HG03521 (cell line): ENCODE results near the gene CCDC28A.
A peak's percentile ranks its signal among the peaks of the same experiment; 100 is the strongest.
"Not testable (repeated sequence)": the region's sequence is repeated elsewhere in the genome, so short reads cannot be mapped to it uniquely, and the experiment has no call there.

ENCODE experiments used
- ATAC-seq: cut with Tn5 transposase; IDR thresholded peaks from one replicate; pipeline ENCODE4 v1.9.1; 2021; ENCODE audit warnings: mild to moderate bottlenecking, moderate library complexity; ENCODE audit not compliant: unreplicated experiment

CCDC28A gene

DNA sequence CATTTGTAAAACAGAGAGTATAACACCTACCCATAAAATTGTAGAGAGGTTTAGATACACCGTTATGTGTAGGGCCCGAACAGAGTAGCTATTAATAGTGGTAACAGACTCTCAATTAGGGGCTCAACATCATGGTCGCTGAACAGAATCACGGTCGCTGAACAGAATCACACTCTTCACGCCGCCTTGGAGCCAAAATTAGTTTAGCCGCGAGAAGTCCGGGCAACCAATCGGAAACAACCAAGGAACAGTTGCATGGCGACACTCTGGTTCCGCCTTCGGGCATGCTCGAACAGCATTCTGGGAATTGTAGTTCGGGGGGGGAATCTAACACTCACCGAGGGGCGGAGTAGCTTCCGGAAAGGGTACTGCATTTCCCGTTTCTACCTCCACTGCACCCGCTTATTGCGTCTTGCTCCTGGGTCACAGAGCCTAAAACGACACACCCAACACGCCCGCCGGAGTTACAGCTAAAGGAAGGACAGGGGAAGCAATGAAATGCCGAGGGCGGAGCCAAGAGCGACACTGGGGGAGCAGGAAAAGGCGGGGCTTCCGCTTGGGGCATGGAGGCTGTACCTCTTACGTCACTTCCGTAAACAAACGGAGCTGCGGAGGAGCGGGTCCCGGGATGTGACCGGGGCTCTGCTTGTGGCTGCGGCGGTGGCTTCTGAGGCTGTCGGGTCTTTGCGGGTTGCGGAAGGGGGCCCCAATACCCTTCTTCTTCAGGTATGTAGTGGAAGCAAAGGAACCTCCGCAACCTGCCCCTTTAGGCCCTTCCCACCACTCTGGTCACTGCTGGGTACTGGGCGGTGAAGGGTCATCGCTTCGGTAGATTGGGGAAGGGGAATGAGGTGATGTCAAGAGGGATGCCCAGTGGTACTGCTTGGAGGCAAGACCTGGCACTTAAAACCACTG, at the start of gene CCDC28A:
TSS of gene CCDC28A (plus strand) at position 593 of the 915 bp plus-strand sequence. CDS start 2,352 bp downstream, outside the sequence.
- ATAC-seq, result peak; percentile 91

- no peak for ATAC-seq
These were observed 49.6 kb upstream of the CCDC28A start for GRCh38 chr6:138724015-138724414.

GRCh38 chr6:138726066-138726756, 47.4 kb upstream of the CCDC28A start:
- no peak for ATAC-seq

- ATAC-seq, result no peak
These were observed 46.8 kb upstream of the CCDC28A start for GRCh38 chr6:138726757-138727097.

GRCh38 chr6:138727182-138727581, 46.4 kb upstream of the CCDC28A start:
- no peak for ATAC-seq

DNA sequence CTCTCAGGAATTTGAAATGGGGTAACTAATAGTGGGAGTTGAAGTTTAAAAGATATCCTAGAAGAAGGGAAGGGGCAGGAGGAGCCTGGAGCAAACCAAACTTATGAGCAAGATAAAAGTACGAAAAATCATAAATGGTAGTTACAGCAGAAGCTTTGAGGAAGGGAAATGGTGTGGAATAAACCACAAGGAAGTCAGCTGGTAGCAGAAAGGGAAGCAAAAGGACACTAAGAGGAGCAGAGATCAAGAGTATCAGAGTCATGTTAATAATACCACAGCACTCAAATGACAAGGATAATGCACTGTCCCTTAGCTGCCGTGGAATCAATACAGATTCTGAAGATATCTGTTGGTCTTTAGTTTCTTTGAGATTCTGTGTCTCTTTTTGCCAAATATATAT, 44.9 kb upstream of the CCDC28A start:
- ATAC-seq, result no peak

GRCh38 chr6:138730037-138730436, 43.5 kb upstream of the CCDC28A start:
- not testable (repeated sequence) for ATAC-seq

GRCh38 chr6:138734585-138734984, 39.0 kb upstream of the CCDC28A start:
- ATAC-seq, result no peak

DNA sequence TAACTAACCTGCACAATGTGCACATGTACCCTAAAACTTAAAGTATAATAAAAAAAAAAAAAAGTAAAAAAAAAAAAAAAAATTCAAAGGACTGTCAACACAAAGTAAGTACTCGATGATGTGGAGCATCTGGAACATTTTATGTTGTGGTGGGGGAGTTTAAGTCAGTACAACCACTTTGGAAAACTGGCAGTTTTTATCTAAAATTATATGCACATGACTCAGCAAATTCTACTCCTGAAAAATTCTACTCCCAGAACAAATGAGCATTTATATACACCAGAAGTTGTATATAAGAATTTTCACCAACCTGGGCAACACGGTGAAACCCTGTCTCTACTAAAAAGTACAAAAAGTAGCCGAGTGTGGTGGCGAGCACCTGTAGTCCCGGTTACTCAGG, 36.9 kb upstream of the CCDC28A start:
- no peak for ATAC-seq

DNA sequence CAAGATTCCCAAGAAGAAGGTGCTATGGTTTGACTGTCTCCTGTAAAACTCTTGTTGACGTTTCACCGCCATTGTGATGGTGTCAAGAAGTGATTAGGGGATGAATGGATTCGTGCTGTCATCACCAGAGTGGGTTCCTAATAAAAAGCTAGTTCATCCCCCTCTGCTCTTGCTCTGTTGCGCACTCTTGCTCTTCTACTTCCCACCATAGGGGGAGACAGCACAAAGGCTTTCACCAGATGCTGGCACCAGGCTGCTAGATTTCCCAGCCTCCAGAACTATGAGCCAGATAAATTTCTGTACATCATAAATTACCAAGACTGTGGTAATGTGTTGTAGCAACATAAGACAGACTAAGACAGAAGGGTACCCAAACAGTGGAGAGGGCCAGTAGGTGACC, 21.6 kb upstream of the CCDC28A start:
- no peak for ATAC-seq

GRCh38 chr6:138757136-138757535, 16.4 kb upstream of the CCDC28A start:
- ATAC-seq, result no peak

DNA sequence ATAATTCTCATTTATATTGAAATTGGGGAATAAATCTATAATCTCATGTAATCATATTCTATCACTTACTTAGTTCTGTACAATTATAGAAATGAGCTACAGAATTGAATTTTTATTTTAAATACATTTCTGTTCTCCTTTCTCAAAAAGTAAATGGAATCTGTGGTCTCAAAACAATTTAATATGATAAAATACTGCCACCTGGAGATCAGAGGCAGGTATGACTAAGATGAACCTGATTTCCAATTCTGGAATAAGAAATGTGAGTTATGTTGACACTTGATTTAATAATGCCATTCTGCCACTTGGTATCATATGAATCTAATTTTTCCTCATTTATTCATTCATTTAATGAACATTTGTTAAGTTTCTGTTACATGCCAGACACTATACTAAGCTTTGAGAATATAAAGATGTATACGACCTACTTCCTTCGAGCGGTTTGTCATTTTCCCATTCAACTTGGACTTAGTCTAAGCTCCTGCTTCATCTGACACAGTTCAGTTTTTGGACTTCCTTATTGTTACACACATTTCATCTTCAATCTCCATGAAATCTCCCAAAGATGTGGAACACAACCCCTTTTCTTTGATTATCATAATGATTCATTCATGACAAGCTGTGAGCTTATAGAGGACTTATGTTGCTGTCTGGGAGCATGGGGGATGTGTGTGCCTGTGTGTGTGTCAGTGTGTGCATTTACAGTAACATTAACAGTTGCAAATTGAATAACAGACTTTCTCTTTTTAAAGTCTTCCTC, 7.5 kb upstream of the CCDC28A start:
- ATAC-seq, result no peak

DNA sequence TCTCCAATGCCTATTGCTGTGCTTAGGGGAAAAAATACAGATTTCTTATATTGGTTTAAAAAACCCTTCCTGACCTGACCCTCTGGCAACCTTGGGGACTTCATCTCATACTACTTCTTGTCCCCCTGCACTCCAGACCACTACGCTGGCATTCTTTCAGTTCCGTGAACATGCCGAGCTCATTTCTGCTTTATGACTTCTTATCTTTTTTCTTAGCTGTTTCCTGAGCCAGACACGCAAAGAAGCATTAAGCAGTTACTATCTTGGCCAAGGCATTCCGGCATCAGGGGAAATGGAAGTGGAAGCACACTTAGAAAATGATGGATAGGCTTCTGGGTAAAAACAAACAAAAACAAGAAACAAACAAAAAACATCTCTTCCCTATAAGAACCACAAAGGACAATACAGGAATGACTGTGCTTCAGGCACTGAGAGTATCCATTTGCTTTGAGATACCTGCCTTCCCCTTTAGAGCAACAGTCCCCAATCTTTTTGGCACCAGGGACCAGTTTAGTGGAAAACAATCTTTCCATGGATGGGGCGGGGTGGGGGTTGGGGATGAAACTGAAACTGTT, 4.4 kb upstream of the CCDC28A start:
- ATAC-seq, result no peak

DNA sequence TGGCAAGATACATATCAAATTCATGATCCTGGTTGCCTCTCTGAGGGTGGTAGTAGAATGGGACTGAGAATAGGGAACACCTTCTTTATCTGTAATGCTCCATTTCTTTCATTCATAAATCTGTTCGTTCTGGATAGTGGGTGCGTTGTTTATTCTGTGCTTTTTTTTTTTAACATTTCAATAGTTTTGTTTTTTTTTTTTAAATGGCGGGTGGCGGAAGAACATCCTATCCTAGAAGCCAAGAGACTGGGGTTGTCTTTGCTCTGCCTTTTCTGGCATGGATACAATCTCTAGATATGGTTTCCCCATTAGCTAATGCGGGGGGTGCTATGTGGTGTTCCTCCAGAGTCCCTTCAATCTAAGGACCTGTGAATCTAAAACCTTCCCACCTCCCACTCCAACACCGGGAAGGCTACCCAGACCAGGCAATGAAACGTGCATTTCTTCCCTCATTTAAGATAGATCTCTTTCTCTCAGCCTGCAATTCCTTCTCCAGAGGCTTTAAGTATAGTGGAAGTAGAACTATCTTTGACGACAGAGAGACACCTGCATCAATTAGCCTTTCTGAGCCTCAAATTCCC, 883 bp upstream of the CCDC28A start:
- ATAC-seq, result peak; percentile 0

- no peak for ATAC-seq
These were observed 801 bp downstream of the CCDC28A start for GRCh38 chr6:138774370-138774769.

DNA sequence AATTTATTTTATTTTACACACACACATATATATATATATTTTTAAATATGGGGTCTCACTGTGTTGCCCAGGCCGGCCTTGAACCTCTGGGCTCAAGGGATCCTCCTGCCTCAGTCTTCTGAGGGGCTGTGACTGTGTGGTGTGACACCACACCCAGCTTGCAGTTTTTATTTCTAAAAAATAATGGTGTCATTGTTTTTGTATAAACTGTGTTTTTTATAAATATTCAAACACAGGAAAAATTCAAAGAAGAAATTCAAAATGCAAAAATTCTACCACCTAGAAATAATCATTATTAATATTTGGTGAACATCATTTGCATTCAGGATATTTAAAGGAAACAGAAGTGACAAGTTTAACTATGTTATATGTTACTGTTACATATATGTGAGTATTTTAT, 3.1 kb downstream of the CCDC28A start:
- ATAC-seq, result no peak

DNA sequence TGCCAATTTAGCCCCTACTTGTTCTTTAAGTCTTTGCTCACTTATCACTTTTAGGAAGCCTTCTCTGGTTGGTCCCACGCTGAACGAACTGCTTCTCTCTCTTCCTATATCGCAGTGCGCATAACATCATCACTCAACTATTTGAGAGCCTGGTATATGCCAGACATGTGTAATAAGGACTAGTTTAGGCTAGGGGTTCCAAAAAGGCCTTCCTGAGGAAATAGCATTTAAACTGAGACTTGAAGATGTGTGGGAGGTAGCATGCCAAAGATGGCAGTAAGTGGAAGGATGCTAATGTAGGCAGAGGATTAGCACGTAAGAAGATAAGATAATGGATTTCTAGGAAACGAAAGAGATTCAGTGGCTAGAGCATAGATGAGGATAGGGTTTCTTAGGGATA, 4.8 kb downstream of the CCDC28A start:
- ATAC-seq, result no peak

DNA sequence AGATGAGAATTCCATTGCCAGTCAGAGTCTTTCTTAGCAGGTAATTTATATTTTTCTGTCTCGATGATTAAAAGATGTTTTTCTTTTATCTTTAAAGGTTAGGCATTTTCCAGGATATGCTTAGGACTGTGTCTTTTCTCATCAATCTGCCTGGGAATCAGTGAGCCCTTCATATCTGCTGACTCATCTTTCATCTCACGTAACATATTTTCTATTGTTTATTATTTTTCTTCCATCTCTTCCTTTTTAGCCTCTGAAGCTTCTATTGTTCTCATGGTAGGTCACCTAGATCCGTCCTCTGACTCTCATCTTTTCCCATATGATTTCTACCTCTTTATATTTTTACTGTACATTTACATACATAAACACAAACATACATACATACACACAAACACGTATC, 8.7 kb downstream of the CCDC28A start:
- no peak for ATAC-seq

- ATAC-seq, result no peak
These were observed 11.5 kb downstream of the CCDC28A start for GRCh38 chr6:138785079-138785478.

DNA sequence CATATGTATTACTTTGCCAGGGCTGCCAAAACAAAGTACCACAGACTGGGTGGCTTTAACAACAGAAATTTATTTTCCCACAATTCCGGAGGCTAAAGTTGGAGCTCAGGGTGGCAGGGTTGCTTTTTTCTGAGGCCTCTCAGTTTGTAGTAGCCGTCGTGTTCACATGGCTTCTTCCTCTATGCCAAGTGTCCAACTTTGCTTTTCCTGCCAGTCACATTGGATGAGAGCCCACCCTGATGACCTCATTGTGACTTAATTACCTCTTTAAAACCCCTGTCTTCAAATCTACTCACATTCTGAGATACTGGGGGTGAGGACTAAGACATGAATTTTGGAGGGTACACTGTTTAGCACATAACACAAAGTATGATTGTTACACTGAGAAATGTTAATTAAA, 12.4 kb downstream of the CCDC28A start:
- no peak for ATAC-seq

GRCh38 chr6:138787138-138787537, 13.6 kb downstream of the CCDC28A start:
- ATAC-seq, result no peak
